ENCODE measurements around the gene PIK3CA.
A peak's percentile ranks its signal among the peaks of the same experiment; 100 is the strongest.
"Not testable (repeated sequence)": the region's sequence is repeated elsewhere in the genome, so short reads cannot be mapped to it uniquely, and the experiment has no call there.

PIK3CA gene

DNA sequence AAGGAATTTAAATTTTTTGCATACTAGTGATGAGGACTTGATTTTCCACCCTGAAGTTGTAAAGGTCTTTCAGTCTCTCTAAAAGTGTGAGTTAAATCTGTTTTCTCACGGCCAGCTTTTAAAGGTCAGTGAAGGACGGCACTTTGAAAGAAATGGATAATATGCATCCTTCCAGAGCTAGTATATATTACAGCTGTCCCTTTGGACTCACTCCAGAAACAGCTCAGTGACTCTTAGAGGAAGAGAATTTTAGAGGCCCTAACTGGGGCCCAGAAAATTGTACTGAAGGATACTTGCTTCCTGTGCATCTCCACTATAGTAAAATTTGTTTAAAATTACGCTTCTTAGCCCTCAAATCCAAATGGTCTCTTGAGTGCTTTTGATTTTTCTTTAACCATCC lies 41.6 kb downstream of the PIK3CA start:
- DNase-seq (ENCODE audit: low read depth in 2 of 2): peak; percentile 77 to 86
- no peak overlapping the region for H3K4me3 ChIP-seq (replicated peaks in 1 of 2; ENCODE audit: low read depth in 2 of 2, low read length in 2 of 2)
- no peak for TF ChIP-seq CTCF (IDR thresholded peaks at IDR 0.05; ENCODE audit: low read depth, low read length)

- DNase-seq (ENCODE audit: low read depth in 2 of 2): no peak
- no peak overlapping the region for H3K4me3 ChIP-seq (replicated peaks in 1 of 2; ENCODE audit: low read depth in 2 of 2, low read length in 2 of 2)
- TF ChIP-seq CTCF (IDR thresholded peaks at IDR 0.05; ENCODE audit: low read depth, low read length): no peak
Measured at GRCh38 chr3:179190581-179190980, 42.4 kb downstream of the PIK3CA start.

DNA sequence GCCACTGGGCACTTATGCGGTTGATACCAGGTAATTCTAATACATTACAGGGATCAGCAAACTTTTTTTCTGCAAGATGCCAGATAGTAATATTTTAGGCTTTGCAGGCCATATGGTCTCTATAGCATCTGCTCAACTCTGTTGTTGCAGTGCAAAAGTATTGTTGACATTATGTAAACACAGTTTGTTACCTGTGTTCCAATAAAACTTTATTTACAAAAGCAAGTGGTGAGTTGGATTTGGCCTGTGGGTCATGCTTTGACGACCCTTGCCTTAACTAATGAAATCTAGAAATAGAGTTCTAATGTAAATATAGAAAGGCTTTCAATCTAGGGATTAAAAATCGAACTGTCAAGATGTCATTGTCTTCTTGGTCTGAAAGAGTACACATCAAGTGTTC lies 44.4 kb downstream of the PIK3CA start:
- DNase-seq (ENCODE audit: low read depth in 2 of 2): no peak
- H3K4me3 ChIP-seq (replicated peaks in 1 of 2; ENCODE audit: low read depth in 2 of 2, low read length in 2 of 2): no peak overlapping the region
- no peak for TF ChIP-seq CTCF (IDR thresholded peaks at IDR 0.05; ENCODE audit: low read depth, low read length)

GRCh38 chr3:179194931-179195330 lies 46.8 kb downstream of the PIK3CA start:
- no peak for TF ChIP-seq CTCF (IDR thresholded peaks at IDR 0.05; ENCODE audit: low read depth, low read length)
- no peak overlapping the region for H3K4me3 ChIP-seq (replicated peaks in 1 of 2; ENCODE audit: low read depth in 2 of 2, low read length in 2 of 2)
- peak in 1 of 2 donors; percentile 8 for DNase-seq (ENCODE audit: low read depth in 2 of 2)

DNA sequence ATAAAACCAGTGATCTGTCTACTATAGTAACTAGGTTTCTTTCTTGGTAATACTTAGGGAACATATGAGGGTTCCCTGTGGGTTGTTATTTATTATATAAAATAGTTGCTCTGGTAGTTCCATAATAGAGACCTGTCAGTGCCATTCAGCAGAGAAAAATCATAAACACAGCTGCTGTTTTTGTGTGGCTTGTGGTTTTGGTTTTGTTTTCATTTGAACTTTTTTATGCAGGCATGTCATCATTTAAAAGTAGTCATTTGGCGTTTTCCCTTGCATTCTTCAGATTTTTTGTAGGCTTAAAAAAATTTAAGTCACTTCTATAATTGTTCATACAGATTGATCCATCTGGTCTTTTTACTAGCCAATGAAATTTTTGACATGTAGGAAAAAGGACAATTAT lies 47.9 kb downstream of the PIK3CA start:
- TF ChIP-seq CTCF (IDR thresholded peaks at IDR 0.05; ENCODE audit: low read depth, low read length): no peak
- peak; percentile 51 to 87 for DNase-seq (ENCODE audit: low read depth in 2 of 2)
- no peak overlapping the region for H3K4me3 ChIP-seq (replicated peaks in 1 of 2; ENCODE audit: low read depth in 2 of 2, low read length in 2 of 2)

DNA sequence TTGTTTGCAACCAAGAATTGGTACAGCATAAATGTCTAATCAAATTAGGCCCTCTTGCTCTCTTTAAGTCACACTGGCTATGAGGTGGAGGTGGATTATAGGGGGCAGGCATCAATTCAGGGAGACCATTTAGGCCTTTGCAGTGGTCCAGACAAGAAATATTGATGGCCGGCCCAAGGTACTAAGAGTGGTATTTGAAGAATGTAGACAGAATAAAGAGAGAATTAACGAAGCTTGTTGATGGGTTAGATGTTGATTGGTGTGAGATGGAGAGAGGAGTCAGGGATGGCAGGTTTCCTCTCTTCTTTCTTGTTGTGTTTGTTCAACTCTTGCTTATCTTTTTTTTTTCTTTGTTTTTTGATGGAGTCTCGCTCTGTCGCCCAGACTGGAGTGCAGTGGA lies 48.5 kb downstream of the PIK3CA start:
- no peak for DNase-seq (ENCODE audit: low read depth in 2 of 2)
- H3K4me3 ChIP-seq (replicated peaks in 1 of 2; ENCODE audit: low read depth in 2 of 2, low read length in 2 of 2): no peak overlapping the region
- TF ChIP-seq CTCF (IDR thresholded peaks at IDR 0.05; ENCODE audit: low read depth, low read length): no peak

DNA sequence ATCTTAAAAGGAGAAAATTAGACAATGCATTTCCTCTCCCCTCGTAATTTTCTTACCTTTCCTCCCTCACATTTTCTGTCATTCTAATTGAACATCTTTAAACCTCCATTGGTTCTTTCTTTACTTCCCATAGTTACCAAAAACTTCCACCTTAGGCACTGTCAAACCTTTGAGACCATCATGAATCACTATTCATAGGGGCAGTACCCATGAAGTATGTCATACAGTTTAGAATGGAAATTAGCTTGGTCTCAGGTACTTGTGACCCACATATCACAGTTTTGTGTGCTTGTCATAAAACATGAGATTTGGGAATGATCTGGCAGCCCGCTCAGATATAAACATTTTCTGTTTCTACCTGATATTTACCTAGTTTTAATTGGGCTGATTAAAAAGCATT lies 52.6 kb downstream of the PIK3CA start:
- DNase-seq (ENCODE audit: low read depth in 2 of 2): no peak
- no peak for TF ChIP-seq CTCF (IDR thresholded peaks at IDR 0.05; ENCODE audit: low read depth, low read length)
- H3K4me3 ChIP-seq (replicated peaks in 1 of 2; ENCODE audit: low read depth in 2 of 2, low read length in 2 of 2): no peak overlapping the region

GRCh38 chr3:179215550-179215949 lies 67.4 kb downstream of the PIK3CA start:
- H3K4me3 ChIP-seq (replicated peaks in 1 of 2; ENCODE audit: low read depth in 2 of 2, low read length in 2 of 2): not testable (repeated sequence)
- DNase-seq (ENCODE audit: low read depth in 2 of 2): peak; percentile 42 to 54

DNA sequence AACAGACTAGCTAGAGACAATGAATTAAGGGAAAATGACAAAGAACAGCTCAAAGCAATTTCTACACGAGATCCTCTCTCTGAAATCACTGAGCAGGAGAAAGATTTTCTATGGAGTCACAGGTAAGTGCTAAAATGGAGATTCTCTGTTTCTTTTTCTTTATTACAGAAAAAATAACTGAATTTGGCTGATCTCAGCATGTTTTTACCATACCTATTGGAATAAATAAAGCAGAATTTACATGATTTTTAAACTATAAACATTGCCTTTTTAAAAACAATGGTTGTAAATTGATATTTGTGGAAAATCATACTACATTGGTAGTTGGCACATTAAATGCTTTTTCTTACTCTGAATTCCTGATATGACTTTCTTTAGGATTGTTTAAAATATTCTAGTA lies 70.1 kb downstream of the PIK3CA start:
- not testable (repeated sequence) for DNase-seq (ENCODE audit: low read depth in 2 of 2)

More for the DNA sequence above, 70.1 kb downstream of the PIK3CA start:
- not testable (repeated sequence) for H3K4me3 ChIP-seq (replicated peaks in 1 of 2; ENCODE audit: low read depth in 2 of 2, low read length in 2 of 2)

Measured in cardiac fibroblast (primary cell).